Activated naive CD4-positive, alpha-beta T cell treated with anti-CD3 and anti-CD28 coated beads, Interleukin-2, amount 10 ng/mL, durations not matched to agents 7 days and 5 days (primary cell): Measurements from ENCODE around the gene KRT79.

Experiments used
- CTCF ChIA-PET: fragments of 350-600 bp; sonication (Branson Sonifier 250); formaldehyde crosslinking; loops from one replicate; lab custom pipeline; 2021; ENCODE audit warnings: antibody characterized with exemption; lab: Charles Lee
- DNase-seq: peaks from one replicate; pipeline ENCODE4 v3.0.0-alpha.2; 2020
- H3K27ac Mint-ChIP-seq: one replicate; pipeline ENCODE4 v1.8.0; 2021; ENCODE audit warnings: mild to moderate bottlenecking, moderate library complexity, mixed read lengths
- H3K27me3 Mint-ChIP-seq: one replicate; pipeline ENCODE4 v1.8.0; 2021; ENCODE audit warnings: mild to moderate bottlenecking, mixed read lengths
- H3K36me3 Mint-ChIP-seq: one replicate; pipeline ENCODE4 v1.8.0; 2021; ENCODE audit warnings: mixed read lengths
- H3K4me1 Mint-ChIP-seq: one replicate; pipeline ENCODE4 v1.8.0; 2021; ENCODE audit warnings: mixed read lengths
- H3K4me3 Mint-ChIP-seq: one replicate; pipeline ENCODE4 v1.8.0; 2021; ENCODE audit warnings: mild to moderate bottlenecking, moderate library complexity, mixed read lengths
- H3K9me3 Mint-ChIP-seq: one replicate; pipeline ENCODE4 v1.8.0; 2021; ENCODE audit warnings: mixed read lengths

Gene KRT79

GRCh38 chr12:52850681-52851080 is 16.6 kb upstream of the KRT79 start:
- DNase-seq: no peak
- Mint-ChIP-seq H3K9me3 (no peaks in the 10 kb centered on the region), H3K36me3 (no peaks in the 10 kb centered on the region), H3K27ac (no peak overlapping the region), H3K4me1 (no peaks in the 10 kb centered on the region), H3K4me3 (no peak overlapping the region), H3K27me3 (peaks cover 34% of the 10 kb centered on the region)
- CTCF ChIA-PET: no interaction called here

- Mint-ChIP-seq H3K4me1 (no peaks in the 10 kb centered on the region), H3K9me3 (no peaks in the 10 kb centered on the region), H3K36me3 (no peaks in the 10 kb centered on the region), H3K27ac (no peak overlapping the region), H3K4me3 (no peak overlapping the region), H3K27me3 (peaks cover 36% of the 10 kb centered on the region)
- CTCF ChIA-PET: no interaction called here
- DNase-seq: no peak
Measured at GRCh38 chr12:52849511-52849910, 15.4 kb upstream of the KRT79 start.

- Mint-ChIP-seq H3K27ac (no peak within 1 kb of the TSS), H3K4me3 (no peak within 1 kb of the TSS)
Measured at GRCh38 chr12:52848661-52849255, 14.6 kb upstream of the KRT79 start, which contains the start of gene KRT78. KRT78 (minus strand) TSS chr12:52848994; CDS start chr12:52848930, 64 bp downstream.

GRCh38 chr12:52847335-52848102 is 13.4 kb upstream of the KRT79 start:
- Mint-ChIP-seq H3K27me3 (peaks cover 24% of the 10 kb centered on the region), H3K4me3 (no peak overlapping the region), H3K27ac (no peak overlapping the region), H3K36me3 (no peaks in the 10 kb centered on the region), H3K4me1 (no peaks in the 10 kb centered on the region), H3K9me3 (no peaks in the 10 kb centered on the region)
- DNase-seq: no peak
- CTCF ChIA-PET: no interaction called here

More at GRCh38 chr12:52848661-52849255, 14.6 kb upstream of the KRT79 start, which contains the start of gene KRT78:
- Mint-ChIP-seq H3K27me3 (peaks cover 29% of the 10 kb centered on the region), H3K4me1 (no peaks in the 10 kb centered on the region), H3K36me3 (no peaks in the 10 kb centered on the region), H3K9me3 (no peaks in the 10 kb centered on the region)
- CTCF ChIA-PET: no interaction called here
- DNase-seq: no peak

- H3K27me3 Mint-ChIP-seq: peaks cover 30% of the 10 kb centered on the region
- H3K36me3 Mint-ChIP-seq: no peaks in the 10 kb centered on the region
- H3K27ac Mint-ChIP-seq: no peak overlapping the region
- CTCF ChIA-PET: no interaction called here
- no peaks in the 10 kb centered on the region for H3K9me3 Mint-ChIP-seq
- H3K4me3 Mint-ChIP-seq: no peak overlapping the region
- no peaks in the 10 kb centered on the region for H3K4me1 Mint-ChIP-seq
- no peak for DNase-seq
Measured at GRCh38 chr12:52846356-52846970, 12.4 kb upstream of the KRT79 start.

GRCh38 chr12:52845946-52846345 is 11.8 kb upstream of the KRT79 start:
- Mint-ChIP-seq H3K27ac (no peak overlapping the region), H3K4me3 (no peak overlapping the region), H3K36me3 (no peaks in the 10 kb centered on the region), H3K4me1 (no peaks in the 10 kb centered on the region), H3K27me3 (peaks cover 31% of the 10 kb centered on the region), H3K9me3 (no peaks in the 10 kb centered on the region)
- DNase-seq: no peak
- CTCF ChIA-PET: no interaction called here

- no peaks in the 10 kb centered on the region for H3K9me3 Mint-ChIP-seq
- CTCF ChIA-PET: no interaction called here
- no peaks in the 10 kb centered on the region for H3K36me3 Mint-ChIP-seq
- H3K27me3 Mint-ChIP-seq: peaks cover 32% of the 10 kb centered on the region
- no peak overlapping the region for H3K4me3 Mint-ChIP-seq
- H3K27ac Mint-ChIP-seq: no peak overlapping the region
- no peaks in the 10 kb centered on the region for H3K4me1 Mint-ChIP-seq
- no peak for DNase-seq
Measured at GRCh38 chr12:52844386-52844785, 10.3 kb upstream of the KRT79 start.

- CTCF ChIA-PET: no interaction called here
- peaks cover 14% of the 10 kb centered on the region for H3K4me1 Mint-ChIP-seq
- H3K27ac Mint-ChIP-seq: no peak overlapping the region
Measured at GRCh38 chr12:52839436-52840105, 5.5 kb upstream of the KRT79 start.

GRCh38 chr12:52838609-52839435 is 4.7 kb upstream of the KRT79 start:
- H3K4me3 Mint-ChIP-seq: no peak overlapping the region
- no peak overlapping the region for H3K27ac Mint-ChIP-seq
- no peaks in the 10 kb centered on the region for H3K9me3 Mint-ChIP-seq
- CTCF ChIA-PET: interaction anchor here (2.0 kb wide), 1 partner anchor 41 kb away, joined by 7 read pairs; no protein-coding TSS in a partner anchor
- no peak for DNase-seq
- H3K27me3 Mint-ChIP-seq: peaks cover 32% of the 10 kb centered on the region
- peaks cover 14% of the 10 kb centered on the region for H3K4me1 Mint-ChIP-seq
- H3K36me3 Mint-ChIP-seq: no peaks in the 10 kb centered on the region

More at GRCh38 chr12:52839436-52840105, 5.5 kb upstream of the KRT79 start:
- H3K4me3 Mint-ChIP-seq: no peak overlapping the region
- no peaks in the 10 kb centered on the region for H3K9me3 Mint-ChIP-seq
- no peaks in the 10 kb centered on the region for H3K36me3 Mint-ChIP-seq
- DNase-seq: no peak
- H3K27me3 Mint-ChIP-seq: peaks cover 31% of the 10 kb centered on the region

- no peaks in the 10 kb centered on the region for H3K36me3 Mint-ChIP-seq
- no peak overlapping the region for H3K27ac Mint-ChIP-seq
- H3K27me3 Mint-ChIP-seq: peaks cover 36% of the 10 kb centered on the region
- CTCF ChIA-PET: interaction anchor here (1.0 to 2.0 kb wide), 2 partner anchors 41 to 256 kb away, joined by 3 to 7 read pairs; no protein-coding TSS in a partner anchor
- peaks cover 14% of the 10 kb centered on the region for H3K4me1 Mint-ChIP-seq
- H3K4me3 Mint-ChIP-seq: no peak overlapping the region
- DNase-seq: no peak
- H3K9me3 Mint-ChIP-seq: no peaks in the 10 kb centered on the region
Measured at GRCh38 chr12:52837781-52838608, 3.9 kb upstream of the KRT79 start.

- Mint-ChIP-seq H3K27ac (no peak overlapping the region), H3K27me3 (peaks cover 32% of the 10 kb centered on the region)
Measured at GRCh38 chr12:52837413-52837741, 3.3 kb upstream of the KRT79 start.

GRCh38 chr12:52836491-52837412 is 2.6 kb upstream of the KRT79 start:
- Mint-ChIP-seq H3K9me3 (no peaks in the 10 kb centered on the region), H3K4me1 (peaks cover 14% of the 10 kb centered on the region), H3K4me3 (no peak overlapping the region), H3K27me3 (peaks cover 29% of the 10 kb centered on the region), H3K27ac (peak overlapping the region; percentile 33), H3K36me3 (no peaks in the 10 kb centered on the region)
- CTCF ChIA-PET: interaction anchor here (0.9 to 2.0 kb wide), 5 partner anchors 34 to 48 kb away, joined by 3 to 7 read pairs (median 4); no protein-coding TSS in a partner anchor
- no peak for DNase-seq

More at GRCh38 chr12:52837413-52837741, 3.3 kb upstream of the KRT79 start:
- H3K36me3 Mint-ChIP-seq: no peaks in the 10 kb centered on the region
- CTCF ChIA-PET: interaction anchor here (0.9 to 2.0 kb wide), 5 partner anchors 33 to 255 kb away, joined by 3 to 7 read pairs (median 3); no protein-coding TSS in a partner anchor
- no peaks in the 10 kb centered on the region for H3K9me3 Mint-ChIP-seq
- DNase-seq: no peak
- peaks cover 14% of the 10 kb centered on the region for H3K4me1 Mint-ChIP-seq
- H3K4me3 Mint-ChIP-seq: no peak overlapping the region
